ENCODE results near the gene ZNF385B. TPM values are rescaled to one million over a fixed set of nuclear protein-coding genes. Genes with fewer than 3 reads are reported as not detected.

ZNF385B gene
- total and polyA plus RNA-seq, 9 donors = 4.8 to 20.9 (median 9.1) TPM

DNA sequence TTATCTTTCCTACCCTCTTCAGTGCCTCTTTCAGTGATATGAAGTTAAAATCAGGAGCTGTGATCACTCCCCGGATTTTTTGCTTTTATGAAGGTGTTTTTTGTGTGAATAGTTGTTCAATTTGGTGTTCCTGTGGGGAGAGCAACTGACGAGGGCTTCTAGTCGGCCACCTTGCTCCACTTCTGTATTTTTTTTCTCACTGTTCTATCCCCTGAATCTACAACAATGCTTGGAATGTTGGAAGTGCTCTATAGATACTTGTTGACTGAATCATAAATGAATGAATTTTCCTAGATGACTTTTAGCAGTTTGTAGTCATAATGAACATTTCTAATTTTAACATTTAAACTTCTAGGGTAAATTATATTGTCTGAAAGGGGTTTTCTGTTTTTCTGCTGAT is 247.3 kb downstream of the ZNF385B start:
- H3K27me3 ChIP-seq = no peaks in the 10 kb centered on the region
- H3K4me3 ChIP-seq = no peak overlapping the region
- no peak for DNase-seq
- TF ChIP-seq POLR2A (IDR thresholded peaks at IDR 0.05) (no peak), EP300 (IDR thresholded peaks at IDR 0.05) (no peak)
- TF ChIP-seq, protein P1, sequence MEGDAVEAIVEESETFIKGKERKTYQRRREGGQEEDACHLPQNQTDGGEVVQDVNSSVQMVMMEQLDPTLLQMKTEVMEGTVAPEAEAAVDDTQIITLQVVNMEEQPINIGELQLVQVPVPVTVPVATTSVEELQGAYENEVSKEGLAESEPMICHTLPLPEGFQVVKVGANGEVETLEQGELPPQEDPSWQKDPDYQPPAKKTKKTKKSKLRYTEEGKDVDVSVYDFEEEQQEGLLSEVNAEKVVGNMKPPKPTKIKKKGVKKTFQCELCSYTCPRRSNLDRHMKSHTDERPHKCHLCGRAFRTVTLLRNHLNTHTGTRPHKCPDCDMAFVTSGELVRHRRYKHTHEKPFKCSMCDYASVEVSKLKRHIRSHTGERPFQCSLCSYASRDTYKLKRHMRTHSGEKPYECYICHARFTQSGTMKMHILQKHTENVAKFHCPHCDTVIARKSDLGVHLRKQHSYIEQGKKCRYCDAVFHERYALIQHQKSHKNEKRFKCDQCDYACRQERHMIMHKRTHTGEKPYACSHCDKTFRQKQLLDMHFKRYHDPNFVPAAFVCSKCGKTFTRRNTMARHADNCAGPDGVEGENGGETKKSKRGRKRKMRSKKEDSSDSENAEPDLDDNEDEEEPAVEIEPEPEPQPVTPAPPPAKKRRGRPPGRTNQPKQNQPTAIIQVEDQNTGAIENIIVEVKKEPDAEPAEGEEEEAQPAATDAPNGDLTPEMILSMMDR (IDR thresholded peaks at IDR 0.05) = no peak
- no peak overlapping the region for H3K27ac ChIP-seq
- H3K36me3 ChIP-seq = no peaks in the 10 kb centered on the region
- peaks cover 7% of the 10 kb centered on the region for H3K4me1 ChIP-seq (ENCODE audit: insufficient read depth)
- intact Hi-C loops (cut with DNase I) = loop anchor here in 1 of 4 donors (10.0 kb wide), 1 partner anchor 189 kb away; no protein-coding TSS in a partner anchor
- H3K9me3 ChIP-seq = no peaks in the 10 kb centered on the region
- 71 to 87% (median 77%) methylated on average over 3 of the region's 3 CpGs for WGBS, 3 donors

DNA sequence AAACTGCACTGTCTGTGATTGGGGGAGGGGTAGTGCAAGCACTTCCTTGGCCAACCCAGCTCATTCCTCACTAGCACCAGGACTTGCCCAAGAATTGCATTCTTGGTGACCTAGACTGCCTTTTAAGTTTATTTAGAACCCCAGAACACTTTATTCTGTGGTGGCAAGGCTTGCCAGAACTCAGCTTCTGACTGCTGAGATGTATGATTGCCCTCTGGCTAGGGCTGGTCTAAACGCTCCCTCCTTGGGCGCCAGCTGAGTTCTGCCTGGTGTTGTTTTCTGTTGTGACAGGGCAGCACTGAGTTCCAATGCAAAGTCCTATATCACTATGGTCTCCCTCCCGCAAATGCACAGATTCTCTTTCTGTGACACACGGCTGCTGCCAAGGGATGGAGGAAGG is 247.7 kb downstream of the ZNF385B start:
- H3K4me1 ChIP-seq (ENCODE audit: insufficient read depth) = peaks cover 7% of the 10 kb centered on the region
- H3K27ac ChIP-seq = no peak overlapping the region
- no peaks in the 10 kb centered on the region for H3K9me3 ChIP-seq
- no peak for TF ChIP-seq EP300 (IDR thresholded peaks at IDR 0.05)
- no peak for TF ChIP-seq POLR2A (IDR thresholded peaks at IDR 0.05)
- TF ChIP-seq, protein P1 (IDR thresholded peaks at IDR 0.05) = no peak
- H3K36me3 ChIP-seq = no peaks in the 10 kb centered on the region
- H3K27me3 ChIP-seq = no peaks in the 10 kb centered on the region
- H3K4me3 ChIP-seq = no peak overlapping the region
- intact Hi-C loops (cut with DNase I) = loop anchor here in 1 of 4 donors (10.0 kb wide), 1 partner anchor 189 kb away; no protein-coding TSS in a partner anchor
- 79 to 91% (median 90%) methylated on average over 4 of the region's 4 CpGs for WGBS, 3 donors
- no peak for DNase-seq

DNA sequence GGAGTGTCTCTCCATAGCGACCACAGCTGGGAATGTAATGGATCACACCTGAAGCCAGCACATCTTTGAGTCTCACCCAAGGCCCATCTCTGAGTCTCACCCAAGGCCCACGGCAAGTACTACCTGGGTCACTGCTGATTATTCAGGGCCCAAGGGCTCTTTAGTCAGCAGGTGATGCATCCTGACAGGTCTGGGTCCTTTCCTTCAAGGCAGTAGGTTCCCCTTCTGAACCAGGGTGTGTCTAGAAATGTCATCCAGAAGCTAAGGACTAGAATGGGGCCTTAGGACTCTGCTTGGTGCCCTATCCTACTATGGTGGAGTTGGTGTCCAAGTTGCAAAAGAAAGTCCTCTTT is 248.1 kb downstream of the ZNF385B start:
- Histone ChIP-seq H3K27ac (no peak overlapping the region), H3K4me3 (no peak overlapping the region), H3K9me3 (no peaks in the 10 kb centered on the region), H3K4me1 (ENCODE audit: insufficient read depth) (peaks cover 7% of the 10 kb centered on the region), H3K27me3 (no peaks in the 10 kb centered on the region), H3K36me3 (no peaks in the 10 kb centered on the region)
- no peak for DNase-seq
- WGBS, 3 donors = 95 to 96% (median 96%) methylated on average over 2 of the region's 2 CpGs
- intact Hi-C loops (cut with DNase I) = loop anchor here in 1 of 4 donors (10.0 kb wide), 1 partner anchor 188 kb away; no protein-coding TSS in a partner anchor
- TF ChIP-seq POLR2A (IDR thresholded peaks at IDR 0.05) = no peak
- no peak for TF ChIP-seq EP300 (IDR thresholded peaks at IDR 0.05)

DNA sequence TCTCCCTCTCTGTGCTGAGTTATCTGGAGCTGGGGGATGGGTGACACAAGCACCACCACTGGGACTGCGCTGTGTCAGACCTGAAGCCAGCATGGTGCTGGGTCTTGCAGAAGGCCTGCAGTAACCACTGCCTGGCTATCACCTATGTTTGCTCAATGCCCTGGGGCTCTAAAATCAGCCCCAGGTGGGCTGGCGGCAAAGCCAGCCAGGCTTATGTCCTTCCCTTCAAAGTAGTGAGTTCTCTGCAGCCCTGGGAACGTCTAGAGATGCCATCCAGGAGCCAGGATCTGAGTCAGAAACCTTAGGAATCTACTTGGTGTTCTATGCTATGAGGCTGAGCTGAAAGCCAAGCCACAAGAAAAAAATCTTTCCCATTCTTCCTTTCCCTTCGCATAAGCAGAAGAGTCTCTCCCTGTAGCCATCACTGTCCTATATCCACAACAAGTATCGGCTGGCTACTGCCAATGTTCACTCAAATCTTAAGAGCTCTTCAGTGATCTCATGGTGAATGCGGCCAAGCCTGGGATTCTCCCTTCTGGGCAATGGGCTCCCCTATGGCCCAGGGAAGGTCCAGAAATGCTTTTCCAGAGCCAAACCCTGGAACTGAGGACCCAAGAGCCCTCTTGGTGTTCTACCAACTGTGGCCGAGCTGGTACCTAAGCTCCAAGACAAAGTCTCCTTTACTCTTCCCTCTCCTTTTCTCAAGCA is 248.7 kb downstream of the ZNF385B start:
- Histone ChIP-seq H3K27me3 (no peaks in the 10 kb centered on the region), H3K36me3 (no peaks in the 10 kb centered on the region), H3K9me3 (no peaks in the 10 kb centered on the region), H3K4me1 (ENCODE audit: insufficient read depth) (peaks cover 7% of the 10 kb centered on the region), H3K27ac (no peak overlapping the region), H3K4me3 (no peak overlapping the region)
- WGBS, 3 donors = 81 to 90% (median 82%) methylated on average over 7 of the region's 7 CpGs
- intact Hi-C loops (cut with DNase I) = loop anchor here in 1 of 4 donors (10.0 kb wide), 1 partner anchor 188 kb away; no protein-coding TSS in a partner anchor
- TF ChIP-seq EP300 (IDR thresholded peaks at IDR 0.05) = no peak
- TF ChIP-seq POLR2A (IDR thresholded peaks at IDR 0.05) = no peak
- TF ChIP-seq, protein P1 (IDR thresholded peaks at IDR 0.05) = no peak
- DNase-seq = no peak

DNA sequence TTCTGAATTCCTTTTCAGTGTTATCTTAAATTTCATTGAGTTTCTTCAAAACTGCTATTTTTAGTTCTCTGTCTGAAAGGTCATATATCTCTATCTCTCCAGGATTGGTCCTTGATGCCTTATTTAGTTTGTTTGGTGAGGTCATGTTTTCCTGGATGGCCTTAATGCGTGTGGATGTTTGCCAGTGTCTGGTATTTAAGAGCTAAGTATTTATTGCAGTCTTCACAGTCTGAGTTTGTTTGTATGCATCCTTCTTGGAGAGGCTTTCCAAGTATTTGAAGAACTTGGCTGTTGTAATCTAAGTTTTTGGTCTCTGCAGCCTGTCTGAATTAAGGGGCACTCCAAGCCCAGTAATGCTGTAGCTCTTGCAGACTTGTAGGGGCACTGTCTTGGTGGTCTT is 249.3 kb downstream of the ZNF385B start:
- Histone ChIP-seq H3K36me3 (no peaks in the 10 kb centered on the region), H3K4me3 (no peak overlapping the region), H3K27me3 (no peaks in the 10 kb centered on the region), H3K4me1 (ENCODE audit: insufficient read depth) (peaks cover 7% of the 10 kb centered on the region), H3K27ac (no peak overlapping the region), H3K9me3 (no peaks in the 10 kb centered on the region)
- WGBS, 3 donors = 0 to 5% (median 3%) methylated on average over 1 of the region's 1 CpG
- intact Hi-C loops (cut with DNase I) = loop anchor here in 1 of 4 donors (10.0 kb wide), 1 partner anchor 187 kb away; no protein-coding TSS in a partner anchor
- no peak for DNase-seq
- TF ChIP-seq POLR2A (IDR thresholded peaks at IDR 0.05) = no peak
- TF ChIP-seq, protein P1 (IDR thresholded peaks at IDR 0.05) = no peak
- TF ChIP-seq EP300 (IDR thresholded peaks at IDR 0.05) = no peak

Measured in ovary (tissue), 9 donors.